Stimulated activated CD8-positive, alpha-beta memory T cell treated with anti-CD3 and anti-CD28 coated beads, Interleukin-4, amount 100 ng/mL, for 4 hours (primary cell): ENCODE results near the gene ATP11B.
"Not testable (repeated sequence)": the region's sequence is repeated elsewhere in the genome, so short reads cannot be mapped to it uniquely, and the experiment has no call there.

ENCODE experiments used
- DNase-seq, 2 donors: peaks; one replicate each; pipeline ENCODE4 v3.0.0-alpha.2; 2020; ENCODE audit warnings: low read depth in 2 of 2, low spot score in 1 of 2

ATP11B gene

DNA sequence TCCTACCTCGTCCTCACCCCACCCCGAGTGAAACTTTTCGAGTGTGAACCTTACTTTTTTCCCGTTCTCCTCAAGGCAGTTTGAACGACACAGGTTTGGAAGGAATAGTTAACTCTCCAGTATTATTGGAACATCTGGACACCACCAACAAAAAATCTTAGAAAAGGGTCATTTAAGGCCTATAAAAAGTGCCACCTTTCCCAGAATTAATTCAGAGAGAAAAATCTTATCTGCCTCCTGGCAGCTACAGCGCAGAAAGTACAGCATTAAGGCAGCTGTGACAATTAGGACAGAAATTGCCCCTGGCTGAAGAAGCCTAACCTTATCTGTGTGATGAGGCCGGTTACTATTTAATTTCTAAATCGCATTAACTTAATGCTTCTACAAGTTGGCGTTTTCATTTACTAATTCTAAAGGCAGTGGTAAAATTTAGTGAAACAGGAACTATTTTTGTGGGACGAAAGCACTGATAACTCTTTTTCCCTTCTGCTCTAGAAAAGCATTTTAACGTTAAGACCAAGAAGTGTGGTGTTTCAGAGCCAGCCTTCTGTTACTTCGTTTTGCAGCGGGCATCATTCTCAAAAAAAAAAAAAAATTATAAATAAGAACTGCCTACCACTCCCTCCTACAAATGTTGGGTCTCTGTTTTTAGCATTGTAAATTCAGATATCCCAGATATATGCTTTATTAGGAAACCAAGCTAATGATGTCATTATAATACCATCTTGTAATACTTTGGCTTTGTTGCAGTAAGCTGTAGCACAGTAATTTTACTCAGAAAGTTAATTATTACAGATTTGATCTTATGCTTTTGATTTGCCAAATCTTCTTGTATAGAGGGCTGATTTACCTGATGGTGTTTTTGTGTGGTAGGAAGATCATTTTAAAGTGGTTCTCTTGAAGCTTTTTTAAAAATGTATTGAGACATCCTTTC is 1.4 kb downstream of the ATP11B start:
- no peak for DNase-seq

DNA sequence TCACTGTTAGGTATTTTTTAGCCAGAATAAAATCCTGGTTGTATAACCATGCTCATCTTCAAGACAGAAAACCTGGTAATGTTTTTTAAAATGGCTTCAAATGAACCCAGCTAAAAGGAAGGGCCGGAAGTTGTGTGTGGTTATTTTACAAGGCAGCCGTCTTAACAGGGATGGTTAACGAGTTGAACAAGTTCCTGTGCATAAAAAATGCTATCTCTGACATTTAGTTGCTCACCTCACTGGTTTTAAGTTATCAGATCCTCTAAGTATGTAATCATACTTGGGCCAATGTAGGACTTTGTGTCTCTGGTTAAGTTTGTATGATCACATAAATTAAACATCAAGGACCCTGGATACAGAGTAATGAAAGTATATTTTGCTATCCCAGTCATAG is 2.1 kb downstream of the ATP11B start:
- peak; percentile 7 to 10 for DNase-seq

DNA sequence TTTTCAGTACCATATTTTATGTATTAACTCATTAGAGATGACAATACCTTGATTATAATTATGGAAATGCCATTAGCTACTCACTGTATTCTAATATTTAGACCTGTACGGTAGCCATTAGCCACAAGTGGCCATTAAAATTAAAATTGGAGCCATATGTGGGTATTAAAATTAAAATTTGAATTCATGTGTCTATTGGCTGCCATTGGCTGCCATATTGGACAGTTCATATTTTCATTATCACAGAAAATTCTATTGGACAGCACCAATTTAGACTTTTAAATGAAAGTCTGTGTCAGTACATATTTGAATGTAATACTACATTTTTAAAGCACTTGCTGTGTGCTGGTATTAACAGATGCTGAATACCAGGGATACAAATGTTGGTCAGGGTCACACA is 3.0 kb downstream of the ATP11B start:
- DNase-seq = no peak

DNA sequence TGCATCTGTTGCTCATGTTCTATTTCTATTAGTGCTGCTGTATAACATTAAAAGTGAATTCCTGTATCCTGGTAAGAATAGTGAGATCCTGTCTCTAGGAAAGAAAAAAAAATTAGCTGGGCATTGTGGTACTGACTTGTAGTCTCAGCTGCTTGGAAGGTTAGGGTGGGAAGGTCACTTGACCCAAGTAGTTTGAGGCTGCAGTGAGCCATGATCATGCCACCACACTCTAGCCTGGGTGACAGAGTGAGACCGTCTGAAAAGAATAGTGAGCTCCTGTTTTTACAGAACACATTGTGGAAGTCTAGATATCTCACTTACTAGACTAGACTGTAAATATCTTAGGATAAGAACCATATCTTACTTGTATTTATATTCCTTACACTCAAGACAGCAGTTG is 4.6 kb downstream of the ATP11B start:
- no peak for DNase-seq

DNA sequence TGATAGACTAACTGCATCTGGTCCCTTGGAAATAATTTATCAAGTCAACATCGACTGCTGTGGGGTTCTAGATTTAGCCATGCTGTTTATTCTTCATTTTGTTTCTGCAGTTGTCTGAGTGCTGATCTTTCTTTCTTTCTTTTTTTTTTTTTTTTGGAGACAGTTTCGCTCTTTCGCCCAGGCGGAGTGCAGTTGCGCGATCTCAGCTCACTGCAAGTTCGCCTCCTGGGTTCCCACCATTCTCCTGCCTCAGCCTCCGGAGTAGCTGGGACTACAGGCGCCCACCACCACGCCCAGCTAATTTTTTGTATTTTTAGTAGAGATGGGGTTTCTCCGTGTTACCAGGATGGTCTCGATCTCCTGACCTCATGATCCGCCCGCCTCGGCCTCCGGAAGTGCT is 5.8 kb downstream of the ATP11B start:
- DNase-seq = not testable (repeated sequence)

DNA sequence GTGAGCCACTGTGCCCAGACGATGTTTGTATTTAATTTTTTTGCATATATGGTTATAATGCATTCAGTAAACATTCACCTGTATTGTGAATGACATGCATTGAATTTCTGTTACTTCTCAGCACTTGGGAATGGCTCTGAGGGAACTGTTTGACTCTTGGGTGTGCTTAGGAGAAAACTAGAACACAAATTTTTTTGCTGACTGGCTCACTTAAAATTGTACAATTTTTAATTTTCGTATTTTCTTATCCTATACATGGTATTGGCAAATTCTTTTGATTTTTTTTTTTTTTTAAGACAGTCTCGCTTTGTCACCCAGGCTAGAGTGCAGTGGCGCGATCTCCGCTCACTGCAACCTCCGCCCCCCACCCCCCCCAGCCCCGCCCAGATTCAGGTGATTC is 7.2 kb downstream of the ATP11B start:
- DNase-seq = no peak

DNA sequence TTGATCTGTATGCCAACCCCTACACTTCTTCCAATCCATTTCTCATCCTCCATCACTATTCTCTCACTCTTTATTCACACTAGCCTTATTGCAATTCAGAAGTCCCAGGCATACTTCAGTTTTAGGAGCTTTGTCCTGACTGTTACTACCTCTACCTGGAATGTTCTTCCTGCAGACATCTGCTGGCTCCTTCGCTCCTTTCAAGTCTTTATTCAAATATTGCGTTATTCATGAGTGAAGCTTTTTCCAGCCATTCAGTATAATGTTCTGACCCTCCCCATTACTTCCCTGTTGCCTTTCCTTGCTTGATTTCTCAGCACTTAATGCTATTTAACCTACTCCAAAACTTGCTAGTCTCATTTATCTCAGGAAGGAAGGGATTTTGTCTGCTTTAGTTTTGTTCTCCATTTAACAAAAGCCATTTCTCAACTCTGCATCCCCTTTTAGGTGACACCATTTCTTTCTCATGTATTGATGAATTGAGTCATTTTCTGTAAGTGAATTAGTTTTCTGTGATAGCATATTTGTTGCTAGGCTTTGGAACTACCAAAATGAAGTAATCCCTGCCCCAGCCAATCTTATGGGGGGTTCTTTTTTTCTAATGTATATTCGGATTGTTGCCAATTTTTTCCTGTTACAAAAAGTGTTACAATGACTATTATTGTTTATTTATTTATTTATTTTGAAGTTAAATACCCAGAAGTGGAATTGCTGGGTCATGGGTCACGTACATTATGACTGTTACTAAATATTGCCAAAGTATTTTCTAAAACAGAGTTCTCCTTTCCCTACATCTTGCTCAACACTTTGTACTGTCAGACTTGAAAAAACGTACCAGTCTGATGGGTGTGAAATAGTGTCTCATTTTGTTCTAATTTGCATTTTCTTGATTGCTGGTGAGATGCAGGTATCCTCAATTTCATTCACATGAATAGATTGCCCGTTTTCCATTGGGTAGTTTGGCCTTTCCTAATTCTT is 9.4 kb downstream of the ATP11B start:
- DNase-seq = no peak

DNA sequence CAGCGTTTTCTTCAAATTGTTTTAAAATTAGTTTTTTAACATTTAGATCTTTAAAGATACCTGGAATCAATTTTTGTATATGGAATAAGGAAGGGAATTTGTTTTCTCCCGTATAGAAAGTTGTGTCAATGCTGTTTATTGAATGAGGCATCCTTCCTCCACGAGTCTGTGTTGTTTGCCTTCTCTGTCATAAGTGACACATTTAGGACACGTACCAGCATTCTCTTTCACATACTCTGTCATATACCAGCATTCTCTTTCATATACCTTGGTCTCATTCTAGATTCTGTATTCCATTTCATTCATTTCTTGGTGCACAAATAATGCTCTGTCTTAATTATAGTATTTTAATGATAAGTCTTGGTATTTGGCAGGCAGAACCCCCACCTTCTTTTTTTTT is 10.3 kb downstream of the ATP11B start:
- DNase-seq = no peak

DNA sequence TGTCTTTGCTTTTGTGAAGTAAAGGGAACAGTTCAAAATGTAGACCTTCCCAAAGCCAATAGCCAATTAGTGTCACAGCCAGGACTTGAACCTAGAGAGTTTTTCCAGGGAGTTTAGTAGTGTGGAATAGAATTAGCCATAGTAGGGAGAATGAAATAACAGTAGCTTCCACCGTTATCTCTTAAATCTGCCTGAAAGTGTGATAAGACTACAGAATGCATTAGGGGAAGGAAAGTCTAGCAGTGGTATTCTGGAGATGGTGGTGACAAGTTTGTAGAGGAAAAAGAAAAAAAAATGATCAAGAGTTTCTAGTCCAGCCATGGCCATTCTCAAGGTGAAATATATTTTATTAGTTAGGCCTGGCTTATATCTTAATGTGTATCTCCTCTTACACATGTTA is 13.8 kb downstream of the ATP11B start:
- DNase-seq = no peak

DNA sequence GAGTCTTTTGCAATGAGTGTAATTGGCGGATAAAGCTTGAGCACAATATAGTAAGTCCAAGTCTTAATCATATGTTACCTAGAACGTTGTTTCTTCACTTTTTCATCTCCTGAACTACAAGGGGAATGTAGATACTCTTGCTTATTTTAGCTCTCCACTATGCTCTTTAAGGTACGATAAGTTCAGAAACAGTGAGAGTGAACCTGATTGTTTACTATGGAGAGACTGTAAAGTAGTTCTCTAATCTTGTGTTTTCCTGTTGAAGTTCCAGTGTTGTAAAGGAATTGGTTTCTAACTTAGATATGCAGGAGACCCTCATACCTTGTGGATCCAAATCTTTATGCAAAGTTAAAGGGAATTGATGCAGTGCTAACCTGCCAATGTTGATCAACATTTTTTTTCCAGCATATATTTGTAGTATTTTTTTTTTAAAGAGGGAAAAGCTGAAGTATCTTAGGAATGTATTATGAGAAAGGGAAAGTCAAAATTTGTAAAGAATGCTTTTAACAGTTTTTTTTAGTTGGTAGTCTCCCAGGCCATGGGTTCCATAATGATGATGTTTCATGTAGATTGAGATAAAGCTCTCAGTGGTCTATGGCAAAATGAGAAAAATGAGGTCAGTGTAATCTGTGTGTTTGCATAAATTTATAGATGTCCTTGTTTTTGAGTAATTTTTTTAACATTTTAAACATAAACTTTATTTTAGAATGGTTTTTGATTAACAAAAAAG is 14.9 kb downstream of the ATP11B start:
- no peak for DNase-seq

DNA sequence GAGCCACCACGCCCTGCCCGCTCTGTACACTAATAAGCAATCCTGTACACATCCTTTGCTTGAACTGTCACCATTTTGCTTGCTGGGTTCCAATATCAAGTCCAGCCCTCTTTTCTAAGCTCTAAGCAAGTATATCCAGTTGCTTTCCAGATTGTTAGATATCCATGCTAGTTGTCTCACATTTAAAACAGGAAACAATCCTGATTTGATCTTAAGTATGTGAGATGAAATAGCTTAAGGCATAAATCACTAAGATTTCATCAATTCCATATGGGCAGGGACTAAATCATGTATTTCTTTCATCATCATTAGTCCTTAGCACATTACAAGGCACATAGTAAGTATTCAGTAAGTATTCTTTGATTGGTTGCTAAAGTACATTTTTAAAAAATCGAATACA is 16.2 kb downstream of the ATP11B start:
- DNase-seq = no peak

DNA sequence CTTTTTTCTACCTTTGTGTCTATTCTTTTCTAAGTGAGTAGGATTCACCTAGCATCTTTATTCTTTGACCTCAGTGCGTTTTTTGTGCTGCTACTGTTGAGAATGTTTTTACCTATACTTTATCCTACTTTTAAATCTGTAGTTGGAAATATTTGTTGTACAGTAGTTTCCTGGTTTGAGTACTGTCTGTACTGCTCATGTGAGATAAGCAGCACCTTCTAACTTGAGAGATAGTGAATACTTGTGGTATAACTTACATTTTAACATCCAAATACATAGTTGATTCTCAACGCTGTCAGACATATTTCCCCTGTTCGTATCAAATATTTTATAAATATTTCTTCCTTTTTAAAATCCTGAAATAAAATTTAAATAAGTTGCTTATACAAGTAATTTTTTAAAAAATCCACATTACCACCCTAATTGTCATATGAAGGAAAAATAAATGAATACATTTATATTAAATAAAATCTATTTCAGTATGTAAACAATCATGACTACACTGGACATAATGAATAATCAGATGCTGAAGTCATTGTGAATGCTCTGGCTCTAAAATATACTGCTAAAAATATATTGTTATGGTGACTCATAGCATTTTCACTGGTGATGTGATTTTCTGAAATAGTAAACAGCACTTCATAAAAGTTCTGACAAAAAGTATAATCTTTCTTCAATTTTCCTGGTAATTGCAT is 17.4 kb downstream of the ATP11B start:
- DNase-seq = no peak

DNA sequence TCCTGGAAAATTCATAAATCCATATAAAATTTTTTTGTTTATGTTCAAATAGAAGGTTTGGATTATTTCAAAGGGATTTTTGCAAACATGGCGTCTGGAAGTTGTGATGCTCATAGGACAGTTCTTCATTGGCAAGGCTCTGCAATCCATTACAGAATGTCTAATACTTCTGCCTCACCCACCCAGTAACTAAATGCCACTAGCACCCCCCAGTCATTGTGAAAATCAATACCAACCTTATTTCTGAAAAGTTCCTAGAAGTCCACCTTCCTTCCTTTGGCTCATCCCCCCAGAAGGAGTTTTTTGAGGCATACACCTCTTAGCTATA is 17.9 kb downstream of the ATP11B start:
- no peak for DNase-seq

DNA sequence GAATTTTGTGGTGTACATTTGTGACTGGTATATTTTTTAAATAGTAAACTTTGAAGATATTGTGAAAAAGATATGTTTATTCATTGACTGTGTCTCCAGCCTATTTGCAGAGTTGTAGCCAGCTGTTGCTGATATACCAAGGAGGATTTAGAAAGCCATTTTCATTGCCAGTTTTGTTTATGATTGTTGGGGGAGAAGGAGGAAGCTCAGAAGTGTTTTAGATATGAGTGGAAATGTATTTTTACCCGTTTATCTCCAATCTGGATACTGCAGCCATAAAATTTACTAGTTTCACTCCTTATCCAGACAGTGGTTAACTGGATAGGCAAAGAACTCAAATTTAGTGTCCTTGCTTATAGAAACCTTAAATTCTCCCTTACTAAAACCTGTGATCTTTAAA is 18.8 kb downstream of the ATP11B start:
- no peak for DNase-seq

DNA sequence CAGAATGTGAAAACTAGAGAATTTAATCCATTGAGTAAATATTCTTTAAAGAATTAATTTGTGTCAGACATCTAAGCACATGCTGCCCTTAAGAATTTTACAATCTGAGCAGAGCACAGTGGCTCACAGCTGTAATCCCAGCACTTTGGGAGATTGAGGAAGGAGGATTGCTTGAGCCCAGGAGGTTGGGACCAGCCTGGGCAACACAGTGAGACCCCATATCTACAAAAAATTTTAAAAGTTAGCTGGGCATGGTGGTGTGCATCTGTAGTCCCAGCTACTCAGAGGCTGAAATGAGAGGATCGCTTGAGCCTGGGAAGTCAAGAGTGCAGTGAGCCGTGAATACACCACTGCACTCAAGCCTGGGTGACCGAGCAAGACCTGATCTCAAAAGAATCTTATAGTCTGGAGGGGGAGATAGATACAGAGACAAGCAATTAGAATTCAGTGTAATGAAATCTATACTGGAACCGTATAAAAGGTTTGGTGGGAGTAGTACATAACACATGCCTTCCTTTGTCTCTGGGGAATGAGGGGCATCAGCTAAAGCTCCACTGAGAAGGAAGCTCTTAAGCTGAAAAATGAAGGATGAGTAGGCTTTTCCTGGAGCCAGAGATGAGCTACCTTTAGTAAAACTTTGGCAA is 21.2 kb downstream of the ATP11B start:
- DNase-seq = no peak

DNA sequence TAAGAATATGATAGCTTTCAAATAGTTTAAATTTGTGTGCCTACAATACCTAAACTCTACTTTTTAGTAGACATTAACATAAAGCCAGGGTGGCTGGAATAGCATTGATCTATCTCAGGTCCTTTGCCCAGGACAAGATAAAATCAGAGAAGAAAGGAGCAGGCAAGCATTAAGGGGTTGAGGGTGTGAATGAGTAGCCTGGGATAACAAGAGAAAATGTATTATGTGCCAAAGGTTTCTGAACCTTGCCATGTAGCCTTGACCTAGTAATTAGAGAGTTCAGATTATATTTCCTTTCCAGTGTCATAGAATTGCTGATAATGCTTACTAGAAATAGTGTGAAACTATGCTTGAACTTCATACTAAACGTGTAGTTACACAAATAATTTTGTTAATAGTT is 22.9 kb downstream of the ATP11B start:
- DNase-seq = no peak

DNA sequence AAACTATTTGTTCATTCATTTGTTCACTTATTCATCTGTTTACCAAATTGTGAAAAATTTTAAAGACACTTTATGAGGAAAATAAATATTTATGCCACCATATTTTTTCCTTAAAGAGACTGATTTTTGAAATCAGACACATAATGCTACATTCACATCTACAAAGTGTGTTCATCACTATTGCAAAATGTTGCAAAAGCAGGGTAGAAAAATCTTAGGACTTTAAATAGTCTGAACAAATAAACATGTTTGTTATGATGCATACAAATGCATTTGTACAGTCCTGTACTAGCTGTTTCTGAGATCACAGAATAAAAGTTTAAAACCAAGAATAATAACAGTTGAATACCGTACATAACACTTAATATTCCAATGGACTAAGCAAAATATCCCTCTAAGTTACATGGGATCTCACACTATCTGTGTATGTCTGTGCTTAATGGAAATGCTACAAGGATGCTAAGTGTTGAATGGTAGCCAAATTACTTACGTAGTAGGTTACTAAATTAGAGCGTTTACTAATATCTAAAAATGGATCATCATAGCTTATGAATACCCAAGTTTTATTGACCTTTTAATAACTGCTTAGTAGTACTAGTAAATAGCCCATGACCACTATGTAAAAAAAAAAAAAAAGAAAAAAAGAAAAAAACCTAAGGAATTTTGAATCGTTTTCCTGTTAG is 25.1 kb downstream of the ATP11B start:
- no peak for DNase-seq

DNA sequence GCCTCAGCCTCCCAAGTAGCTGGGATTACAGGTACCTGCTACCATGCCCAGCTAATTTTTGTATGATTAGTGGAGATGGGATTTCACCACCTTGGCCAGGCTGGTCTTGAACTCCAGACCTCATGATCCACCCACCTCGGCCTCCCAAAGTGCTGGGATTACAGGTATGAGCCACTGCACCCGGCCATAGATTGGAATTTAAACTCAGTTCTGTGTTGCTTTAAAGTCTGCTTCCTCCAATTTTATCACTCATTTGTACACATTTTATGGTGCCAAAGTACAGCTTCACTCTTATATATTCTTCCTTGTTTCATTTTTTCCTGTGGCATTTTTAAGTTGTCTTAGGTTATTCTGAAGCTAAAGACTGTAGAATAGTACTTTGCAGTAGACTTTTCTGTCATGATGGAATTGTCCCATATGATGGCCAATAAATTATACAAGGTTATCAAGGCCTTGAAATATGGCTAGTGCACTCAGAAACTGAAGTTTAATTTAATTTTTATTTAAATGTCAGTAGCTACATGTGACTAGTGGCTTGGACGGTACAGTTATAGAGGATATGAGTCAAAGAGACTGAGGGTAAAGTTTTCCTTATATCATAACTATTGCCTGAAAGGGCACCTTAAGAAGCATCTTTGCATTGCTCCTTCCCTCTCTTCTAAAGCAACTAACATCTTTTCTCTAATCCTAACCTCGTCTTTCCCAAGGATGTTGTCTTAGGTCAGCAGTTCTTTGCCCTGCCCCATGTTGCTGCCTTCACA is 28.1 kb downstream of the ATP11B start:
- DNase-seq = no peak

DNA sequence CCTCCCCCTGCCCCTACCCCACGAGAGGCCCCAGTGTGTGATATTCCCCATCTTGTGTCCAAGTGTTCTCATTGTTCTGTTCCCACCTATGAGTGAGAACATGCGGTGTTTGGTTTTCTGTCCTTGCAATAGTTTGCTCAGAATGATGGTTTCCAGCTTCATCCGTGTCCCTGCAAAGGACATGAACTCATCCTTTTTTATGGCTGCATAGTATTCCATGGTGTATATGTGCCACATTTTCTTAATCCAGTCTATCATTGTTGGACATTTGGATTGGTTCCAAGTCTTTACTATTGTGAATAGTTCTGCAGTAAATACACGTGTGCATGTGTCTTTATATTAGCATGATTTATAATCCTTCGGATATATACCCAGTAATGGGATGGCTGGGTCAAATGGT is 29.0 kb downstream of the ATP11B start:
- DNase-seq = not testable (repeated sequence)
